Neuron (in vitro differentiated cells): ENCODE results near the gene ZNG1A.
"Not testable (repeated sequence)": the region's sequence is repeated elsewhere in the genome, so short reads cannot be mapped to it uniquely, and the experiment has no call there.

ENCODE experiments used
- H2AFZ ChIP-seq: one replicate; pipeline ENCODE4 v1.6.1; 2013; ENCODE audit warnings: low read depth, mild to moderate bottlenecking, inconsistent platforms, low read length, moderate library complexity
- H3K27me3 ChIP-seq: one replicate; pipeline ENCODE4 v1.6.1; 2013; ENCODE audit warnings: low read length; ENCODE audit not compliant: insufficient read depth
- H3K36me3 ChIP-seq: one replicate; pipeline ENCODE4 v1.6.1; 2013; ENCODE audit warnings: low read length; ENCODE audit not compliant: insufficient read depth
- H3K4me1 ChIP-seq: one replicate; pipeline ENCODE4 v1.6.1; 2013; ENCODE audit warnings: low read length; ENCODE audit not compliant: insufficient read depth
- H3K4me3 ChIP-seq: 2 replicates; pipeline ENCODE4 v1.5.1; 2013; ENCODE audit warnings: mild to moderate bottlenecking, low read length, moderate library complexity
- H3K9me3 ChIP-seq: one replicate; pipeline ENCODE4 v1.6.1; 2013; ENCODE audit warnings: low read length

The ZNG1A gene

DNA sequence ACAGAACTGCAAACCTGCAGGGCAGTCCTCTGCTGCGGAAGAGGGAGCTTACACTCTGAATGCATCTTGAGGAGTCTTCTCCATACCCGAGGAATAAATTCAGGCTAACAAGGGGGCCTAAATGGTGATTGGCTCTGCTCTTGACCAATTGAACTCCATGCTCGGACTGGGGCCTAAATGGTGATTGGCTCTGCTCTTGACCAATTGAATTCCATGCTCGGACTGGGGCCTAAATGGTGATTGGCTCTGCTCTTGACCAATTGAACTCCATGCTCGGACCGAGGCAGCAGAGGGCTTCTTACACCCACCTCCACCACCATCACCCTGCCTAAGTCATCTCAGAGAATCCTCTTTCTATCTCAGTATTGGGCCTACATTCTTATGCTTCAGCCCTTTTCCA, 79.0 kb downstream of the ZNG1A start:
- not testable (repeated sequence) for H3K36me3 ChIP-seq, H3K4me3 ChIP-seq, H3K27me3 ChIP-seq, H3K4me1 ChIP-seq, H3K9me3 ChIP-seq, H2AFZ ChIP-seq

DNA sequence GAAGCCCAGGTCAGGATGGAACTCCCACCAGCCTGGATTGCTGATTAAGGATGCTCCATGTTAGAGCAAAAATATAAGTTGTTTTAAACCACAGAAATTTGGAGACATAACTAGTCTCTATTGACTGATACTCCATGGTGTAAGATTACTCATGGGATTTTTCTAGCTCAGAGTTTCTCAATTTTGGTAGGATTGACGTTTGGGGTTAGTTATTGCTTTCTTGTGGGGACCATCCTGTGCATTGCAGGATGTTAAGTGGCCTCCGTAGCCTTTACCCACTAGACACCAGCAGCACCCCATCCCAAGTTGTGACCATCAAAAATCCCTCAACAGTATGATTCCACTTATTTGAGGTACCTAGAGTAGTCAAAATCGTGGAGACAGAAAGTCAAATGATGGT, 80.1 kb downstream of the ZNG1A start:
- H3K4me1 ChIP-seq, H3K9me3 ChIP-seq, H3K4me3 ChIP-seq, H3K36me3 ChIP-seq, H2AFZ ChIP-seq, H3K27me3 ChIP-seq: not testable (repeated sequence)

GRCh38 chr9:94992-95391, 83.9 kb downstream of the ZNG1A start:
- not testable (repeated sequence) for H3K4me3 ChIP-seq, H2AFZ ChIP-seq, H3K9me3 ChIP-seq, H3K27me3 ChIP-seq, H3K36me3 ChIP-seq, H3K4me1 ChIP-seq

DNA sequence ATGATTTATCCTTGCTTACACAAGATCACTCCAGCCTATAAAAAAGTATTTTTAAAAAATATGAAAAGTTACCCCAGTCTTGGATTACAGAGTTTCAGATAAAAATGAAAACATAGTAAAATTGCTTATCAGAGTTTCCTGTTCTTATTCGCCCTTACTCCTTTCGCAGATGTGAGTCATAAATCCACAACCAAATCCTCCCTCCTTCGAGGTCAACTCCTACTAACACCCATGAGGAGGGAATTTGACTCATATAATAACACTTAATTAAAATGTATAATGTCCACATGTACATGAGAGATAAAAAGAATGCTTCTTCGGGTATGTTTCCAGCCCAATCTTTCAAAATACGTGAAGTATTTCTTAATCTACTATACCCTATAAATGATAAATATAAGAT, 84.5 kb downstream of the ZNG1A start:
- not testable (repeated sequence) for H3K4me3 ChIP-seq, H3K9me3 ChIP-seq, H3K36me3 ChIP-seq, H3K27me3 ChIP-seq, H3K4me1 ChIP-seq, H2AFZ ChIP-seq

- not testable (repeated sequence) for H3K36me3 ChIP-seq, H2AFZ ChIP-seq, H3K27me3 ChIP-seq, H3K9me3 ChIP-seq, H3K4me1 ChIP-seq, H3K4me3 ChIP-seq
Measured at GRCh38 chr9:93909-94308, 84.9 kb downstream of the ZNG1A start.

GRCh38 chr9:90851-91250, 88.0 kb downstream of the ZNG1A start:
- not testable (repeated sequence) for H2AFZ ChIP-seq

DNA sequence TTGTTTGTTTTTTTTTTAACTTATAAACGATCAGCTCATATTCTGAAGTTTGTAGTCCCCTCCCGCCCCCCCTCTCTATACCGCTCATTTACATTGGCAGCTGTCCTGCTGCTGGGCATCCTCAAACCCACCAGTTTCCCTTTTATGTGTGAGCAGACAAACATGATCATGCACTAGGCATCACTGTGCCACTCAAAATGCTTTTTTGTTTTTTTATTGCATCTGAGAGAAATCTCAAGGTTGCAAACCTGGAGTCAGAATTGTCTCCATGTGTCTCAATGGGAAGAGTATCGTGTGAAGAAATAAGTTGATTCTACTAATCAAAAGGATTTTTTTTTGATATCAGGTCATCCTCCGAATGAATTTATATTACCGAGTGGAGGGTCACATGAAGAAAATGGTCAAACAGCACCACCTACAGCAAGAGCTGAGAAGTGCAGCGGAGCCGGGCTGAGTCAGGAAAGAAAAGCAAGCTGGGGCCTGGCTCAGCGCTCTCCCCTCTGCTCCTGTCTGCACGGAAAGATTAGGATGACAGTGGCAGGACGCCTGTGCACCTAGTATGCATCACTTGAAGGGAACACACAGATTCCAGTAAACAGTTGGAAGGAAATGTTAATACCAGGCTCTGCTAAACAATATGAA, 90.3 kb downstream of the ZNG1A start:
- not testable (repeated sequence) for H3K27me3 ChIP-seq, H3K4me1 ChIP-seq, H3K36me3 ChIP-seq

More at GRCh38 chr9:90851-91250, 88.0 kb downstream of the ZNG1A start:
- not testable (repeated sequence) for H3K36me3 ChIP-seq, H3K4me1 ChIP-seq, H3K27me3 ChIP-seq, H3K4me3 ChIP-seq, H3K9me3 ChIP-seq

GRCh38 chr9:87860-88259, 91.0 kb downstream of the ZNG1A start:
- H2AFZ ChIP-seq, H3K4me1 ChIP-seq, H3K4me3 ChIP-seq, H3K9me3 ChIP-seq, H3K36me3 ChIP-seq, H3K27me3 ChIP-seq: not testable (repeated sequence)

More for the DNA sequence above, 90.3 kb downstream of the ZNG1A start:
- not testable (repeated sequence) for H3K4me3 ChIP-seq, H3K9me3 ChIP-seq, H2AFZ ChIP-seq

- H3K36me3 ChIP-seq, H3K27me3 ChIP-seq, H3K9me3 ChIP-seq, H3K4me3 ChIP-seq, H2AFZ ChIP-seq, H3K4me1 ChIP-seq: not testable (repeated sequence)
Measured at GRCh38 chr9:87105-87504, 91.8 kb downstream of the ZNG1A start.

DNA sequence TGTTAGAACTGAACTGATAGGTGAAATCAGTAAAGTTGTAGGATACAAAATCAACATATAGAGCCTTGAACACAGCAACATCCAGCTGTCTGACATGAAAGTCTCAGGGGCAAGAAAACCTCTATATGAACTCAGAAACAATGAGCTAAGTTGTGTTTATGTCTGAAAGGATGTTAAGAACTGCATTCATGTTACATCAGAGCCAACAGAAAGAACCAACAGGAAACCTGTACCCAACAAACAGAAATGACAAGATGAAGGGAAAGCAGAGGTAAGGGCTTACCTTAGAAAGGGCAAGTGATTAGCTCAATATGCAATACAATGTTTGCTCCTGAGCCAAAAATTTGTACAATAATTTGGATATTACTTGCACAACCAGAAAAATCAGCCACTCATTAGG, 92.2 kb downstream of the ZNG1A start:
- H3K27me3 ChIP-seq, H2AFZ ChIP-seq, H3K36me3 ChIP-seq, H3K4me1 ChIP-seq, H3K4me3 ChIP-seq, H3K9me3 ChIP-seq: not testable (repeated sequence)

- not testable (repeated sequence) for H3K36me3 ChIP-seq, H3K4me3 ChIP-seq, H3K27me3 ChIP-seq, H3K9me3 ChIP-seq, H2AFZ ChIP-seq, H3K4me1 ChIP-seq
Measured at GRCh38 chr9:82932-83689, 95.7 kb downstream of the ZNG1A start.

DNA sequence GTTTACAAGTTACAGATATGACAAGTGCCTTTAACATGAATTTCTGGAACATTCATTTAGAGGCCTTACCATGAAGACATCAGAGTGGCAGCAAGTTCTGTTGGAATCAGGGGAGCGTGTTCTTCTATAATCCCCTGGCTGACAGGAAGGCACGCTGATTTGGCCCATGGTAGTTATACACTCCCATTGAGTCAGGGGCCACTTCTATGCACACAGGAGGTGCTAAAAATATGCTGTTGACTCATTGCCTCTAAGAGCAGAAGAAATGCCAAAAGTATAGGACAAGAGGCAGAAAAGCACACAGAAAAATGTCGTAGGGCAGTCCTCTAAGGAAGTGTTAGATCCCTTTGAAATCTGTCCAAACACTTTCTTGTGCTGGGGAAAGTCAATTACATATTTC, 100.5 kb downstream of the ZNG1A start:
- H3K27me3 ChIP-seq, H3K9me3 ChIP-seq, H3K4me3 ChIP-seq, H3K4me1 ChIP-seq, H3K36me3 ChIP-seq, H2AFZ ChIP-seq: not testable (repeated sequence)

DNA sequence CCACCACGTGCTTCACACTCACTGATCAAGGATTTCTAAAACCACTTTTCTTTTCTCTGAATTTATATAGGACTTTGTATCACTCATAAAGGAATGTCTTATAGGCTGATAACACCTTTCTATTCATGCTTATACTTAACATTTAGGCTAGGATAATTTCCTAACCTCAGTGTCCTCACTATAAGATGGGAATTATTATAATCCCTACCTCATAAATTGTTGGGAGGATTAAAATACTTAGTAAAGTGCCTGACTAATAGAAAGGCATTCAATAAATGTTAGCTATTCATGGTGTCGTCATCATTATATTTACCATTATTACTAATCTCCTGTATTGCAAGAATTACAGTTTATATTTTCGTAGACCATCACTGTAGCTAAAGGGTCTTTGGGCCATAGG, 102.5 kb downstream of the ZNG1A start:
- H3K4me1 ChIP-seq, H3K27me3 ChIP-seq, H3K36me3 ChIP-seq, H2AFZ ChIP-seq, H3K4me3 ChIP-seq, H3K9me3 ChIP-seq: not testable (repeated sequence)

GRCh38 chr9:73900-74525, 104.8 kb downstream of the ZNG1A start:
- not testable (repeated sequence) for H3K27me3 ChIP-seq

More at GRCh38 chr9:73900-74525, 104.8 kb downstream of the ZNG1A start:
- not testable (repeated sequence) for H3K4me3 ChIP-seq, H3K9me3 ChIP-seq, H2AFZ ChIP-seq, H3K36me3 ChIP-seq, H3K4me1 ChIP-seq
